Measurements from ENCODE around the gene FBXL4. TPM values are rescaled to one million over a fixed set of nuclear protein-coding genes. Genes with fewer than 3 reads are reported as not detected.

The FBXL4 gene
- total RNA-seq, result 10 to 100 TPM in 4 of 6 experiments, 1 to 10 TPM in 2; 7.2 to 13.2 (median 11.3) TPM
- long read RNA-seq, result 0 reads

- DNase-seq, result peak; percentile 91 to 93 (median 93)
- no peaks in the 10 kb centered on the region for H3K27me3 ChIP-seq
- TF ChIP-seq CTCF (IDR thresholded peaks at IDR 0.05) (no peak), POLR2A (IDR thresholded peaks at IDR 0.05) (peak; percentile 56)
- peaks cover 0 to 34% (median 11%) of the 10 kb centered on the region in 4 donors for H3K4me1 ChIP-seq
- H3K36me3 ChIP-seq, result no peaks in the 10 kb centered on the region
- intact Hi-C loops (cut with DNase I), result no loop called here
- no peaks in the 10 kb centered on the region for H3K9me3 ChIP-seq
- peak; percentile 91 to 97 (median 93) for ATAC-seq
- peak within 1 kb of the TSS; percentile 68 to 83 (median 71) for H3K4me3 ChIP-seq
- 9% methylated on average over 17 of the region's 93 CpGs for WGBS (ENCODE audit: insufficient coverage, low coverage, low lambda C conversion rate, missing lambda C conversion rate)
- peak within 1 kb of the TSS; percentile 83 to 85 (median 83) for H3K27ac ChIP-seq
Measured at GRCh38 chr6:98947411-98948292, at the start of gene FBXL4. Gene FBXL4, minus strand, starts transcription at chr6:98947946. Its CDS starts 20,958 bp downstream, at chr6:98926988.

GRCh38 chr6:98995116-98995515 lies 47.4 kb upstream of the FBXL4 start:
- TF ChIP-seq POLR2A (IDR thresholded peaks at IDR 0.05) (no peak), CTCF (IDR thresholded peaks at IDR 0.05) (no peak)
- intact Hi-C loops (cut with DNase I), result no loop called here
- ATAC-seq (no peak), DNase-seq (no peak)
- Histone ChIP-seq H3K4me1 (no peaks in the 10 kb centered on the region), H3K27me3 (no peaks in the 10 kb centered on the region), H3K9me3 (no peaks in the 10 kb centered on the region), H3K4me3 (no peak overlapping the region), H3K27ac (no peak overlapping the region), H3K36me3 (no peaks in the 10 kb centered on the region)
- WGBS (ENCODE audit: insufficient coverage, low coverage, low lambda C conversion rate, missing lambda C conversion rate), result 65% methylated on average over 1 of the region's 1 CpG

- Histone ChIP-seq H3K4me3 (no peak overlapping the region), H3K9me3 (no peaks in the 10 kb centered on the region), H3K4me1 (no peaks in the 10 kb centered on the region), H3K27ac (no peak overlapping the region), H3K36me3 (no peaks in the 10 kb centered on the region), H3K27me3 (no peaks in the 10 kb centered on the region)
- intact Hi-C loops (cut with DNase I), result no loop called here
- DNase-seq (no peak), ATAC-seq (no peak)
- 70% methylated on average over 1 of the region's 1 CpG for WGBS (ENCODE audit: insufficient coverage, low coverage, low lambda C conversion rate, missing lambda C conversion rate)
- TF ChIP-seq POLR2A (IDR thresholded peaks at IDR 0.05), result no peak
- TF ChIP-seq CTCF (IDR thresholded peaks at IDR 0.05), result no peak
Measured at GRCh38 chr6:98992535-98992934, 44.8 kb upstream of the FBXL4 start.

- ATAC-seq, result no peak
- H3K27ac ChIP-seq, result no peak overlapping the region
- DNase-seq, result no peak
- no peaks in the 10 kb centered on the region for H3K9me3 ChIP-seq
- 81% methylated on average over 1 of the region's 1 CpG for WGBS (ENCODE audit: insufficient coverage, low coverage, low lambda C conversion rate, missing lambda C conversion rate)
- intact Hi-C loops (cut with DNase I), result no loop called here
- H3K4me1 ChIP-seq, result peaks cover 0 to 4% (median 0%) of the 10 kb centered on the region in 4 donors
- H3K27me3 ChIP-seq, result no peaks in the 10 kb centered on the region
- no peak overlapping the region for H3K4me3 ChIP-seq
- TF ChIP-seq CTCF (IDR thresholded peaks at IDR 0.05) (no peak), POLR2A (IDR thresholded peaks at IDR 0.05) (no peak)
- H3K36me3 ChIP-seq, result no peaks in the 10 kb centered on the region
Measured at GRCh38 chr6:98986071-98986615, 38.4 kb upstream of the FBXL4 start.
